PC-3 (cell line): ENCODE results near the gene BAG5. TPM values are rescaled to one million over a fixed set of nuclear protein-coding genes. Genes with fewer than 3 reads are reported as not detected.
A peak's percentile ranks its signal among the peaks of the same experiment; 100 is the strongest.

ENCODE experiments used
- ATAC-seq: fragments of 200-7000 bp; cut with Tn5 transposase; 2 replicates; pipeline ENCODE4 v1.9.1; 2020; ENCODE audit warnings: mild to moderate bottlenecking, moderate library complexity
- BruUV-seq: library from RNA; stranded (reverse); fragments of 400-500 nt; replicated peaks from 2 replicates; lab custom pipeline; 2021; lab: Mats Ljungman, UMichigan
- CTCF ChIA-PET: fragments of 300-600 bp; sonication (Branson Sonifier 250); formaldehyde crosslinking; loops from one replicate; lab custom pipeline; 2022; ENCODE audit warnings: antibody characterized with exemption; lab: Charles Lee
- POLR2A ChIA-PET: fragments of 300-600 bp; sonication (Branson Sonifier 250); formaldehyde crosslinking; loops from one replicate; lab custom pipeline; 2022; ENCODE audit warnings: antibody characterized with exemption; ENCODE audit not compliant: unreplicated experiment; lab: Charles Lee
- DNase-seq: peaks from one replicate; pipeline ENCODE4 v3.0.0-alpha.2; 2015
- H2AFZ ChIP-seq: fragments of 300-600 bp; sonication (generic); 2 replicates; pipeline ENCODE4 v1.6.0; 2016; ENCODE audit warnings: antibody characterized with exemption, low read length
- H3F3A ChIP-seq: fragments of 300-600 bp; sonication (generic); one replicate; pipeline ENCODE4 v1.6.0; 2017; ENCODE audit warnings: antibody characterized with exemption, low read length, control low read depth, mild to moderate bottlenecking; ENCODE audit not compliant: unreplicated experiment
- H3K27ac ChIP-seq: fragments of 300-600 bp; sonication (generic); 2 replicates; pipeline ENCODE4 v1.5.1; 2016; ENCODE audit warnings: mild to moderate bottlenecking, low read length
- H3K27me3 ChIP-seq: fragments of 300-600 bp; sonication (generic); 2 replicates; pipeline ENCODE4 v1.6.1; 2016; ENCODE audit warnings: low read length, mixed read lengths
- H3K36me3 ChIP-seq: fragments of 300-600 bp; sonication (generic); 2 replicates; pipeline ENCODE4 v1.6.1; 2016; ENCODE audit warnings: low read depth, mixed run types, low read length, mixed read lengths
- H3K4me1 ChIP-seq: fragments of 300-600 bp; sonication (generic); 2 replicates; pipeline ENCODE4 v1.5.1; 2016; ENCODE audit warnings: low read length; ENCODE audit not compliant: insufficient read depth
- H3K4me2 ChIP-seq: fragments of 300-600 bp; sonication (generic); 2 replicates; pipeline ENCODE4 v1.6.0; 2016; ENCODE audit warnings: low read length
- H3K4me3 ChIP-seq: fragments of 300-600 bp; sonication (generic); 2 replicates; pipeline ENCODE4 v1.5.1; 2016; ENCODE audit warnings: mild to moderate bottlenecking, low read length, mixed read lengths
- H3K79me2 ChIP-seq: fragments of 300-600 bp; sonication (generic); 2 replicates; pipeline ENCODE4 v1.6.1; 2017; ENCODE audit warnings: low read length, mixed read lengths
- H3K9ac ChIP-seq: fragments of 300-600 bp; sonication (generic); 2 replicates; pipeline ENCODE4 v1.6.0; 2016; ENCODE audit warnings: mild to moderate bottlenecking, low read length
- H3K9me2 ChIP-seq: fragments of 300-600 bp; sonication (generic); replicated peaks from 2 replicates; pipeline ENCODE4 v1.6.1; 2016; ENCODE audit warnings: mixed run types, low read length, mixed read lengths
- H3K9me3 ChIP-seq: fragments of 300-600 bp; sonication (generic); 2 replicates; pipeline ENCODE4 v1.6.1; 2016; ENCODE audit warnings: low read length, mixed read lengths
- H4K20me1 ChIP-seq: fragments of 300-600 bp; sonication (generic); 2 replicates; pipeline ENCODE4 v1.6.1; 2016; ENCODE audit warnings: low read length, mixed read lengths
- CTCF ChIP-seq: fragments of 300-600 bp; sonication (generic); conservative IDR thresholded peaks from 2 replicates; pipeline ENCODE4 v1.5.1; 2017; ENCODE audit warnings: antibody characterized with exemption, low read depth, mild to moderate bottlenecking, low read length
- EZH2 ChIP-seq: fragments of 300-600 bp; sonication (generic); IDR thresholded peaks from one replicate; pipeline ENCODE4 v1.6.1; 2017; ENCODE audit warnings: antibody characterized with exemption, mild to moderate bottlenecking, low read length; ENCODE audit not compliant: unreplicated experiment
- EZH2phosphoT487 ChIP-seq: fragments of 300-600 bp; sonication (generic); IDR thresholded peaks from 2 replicates; pipeline ENCODE4 v1.6.1; 2018; ENCODE audit warnings: mild to moderate bottlenecking, antibody characterized with exemption, low read length, borderline replicate concordance
- intact Hi-C: fragments of 100-400 bp; cut with micrococcal nuclease; formaldehyde crosslinking; loops from 2 replicates; pipeline ENCODE4 v1.9.0; 2023
- total RNA-seq: library from RNA; depleted of rRNA; stranded (reverse); fragments of >200 nt; gene quantifications from 2 replicates; pipeline ENCODE4 v1.2.3, GENCODE V29; 2014

The BAG5 gene
- total RNA-seq, 1 experiment from 2014 or later, result 33.0 TPM

- Histone ChIP-seq H2AFZ (no peak overlapping the region), H3K9ac (no peak overlapping the region), H3K9me2 (no peaks in the 10 kb centered on the region), H4K20me1 (no peaks in the 10 kb centered on the region), H3K9me3 (peaks cover 4% of the 10 kb centered on the region; the same call in 1 of the 2 replicates), H3K4me2 (peak overlapping the region; percentile 81; the same call in 1 of the 2 replicates), H3K27me3 (no peaks in the 10 kb centered on the region), H3K4me1 (peaks cover 13% of the 10 kb centered on the region), H3K36me3 (no peaks in the 10 kb centered on the region), H3K79me2 (no peaks in the 10 kb centered on the region), H3K4me3 (no peak overlapping the region), H3K27ac (no peak overlapping the region), H3F3A (no peaks in the 10 kb centered on the region)
- DNase-seq, result no peak
- ChIA-PET POLR2A (no interaction called here), CTCF (no interaction called here)
- BruUV-seq, result no TSS peak
- ATAC-seq, result no peak
- intact Hi-C loops, result no loop called here
- no peak for TF ChIP-seq EZH2
- no peak for TF ChIP-seq EZH2phosphoT487
- no peak for TF ChIP-seq CTCF
Measured at GRCh38 chr14:103607822-103608221, 45.4 kb upstream of the BAG5 start.

DNA sequence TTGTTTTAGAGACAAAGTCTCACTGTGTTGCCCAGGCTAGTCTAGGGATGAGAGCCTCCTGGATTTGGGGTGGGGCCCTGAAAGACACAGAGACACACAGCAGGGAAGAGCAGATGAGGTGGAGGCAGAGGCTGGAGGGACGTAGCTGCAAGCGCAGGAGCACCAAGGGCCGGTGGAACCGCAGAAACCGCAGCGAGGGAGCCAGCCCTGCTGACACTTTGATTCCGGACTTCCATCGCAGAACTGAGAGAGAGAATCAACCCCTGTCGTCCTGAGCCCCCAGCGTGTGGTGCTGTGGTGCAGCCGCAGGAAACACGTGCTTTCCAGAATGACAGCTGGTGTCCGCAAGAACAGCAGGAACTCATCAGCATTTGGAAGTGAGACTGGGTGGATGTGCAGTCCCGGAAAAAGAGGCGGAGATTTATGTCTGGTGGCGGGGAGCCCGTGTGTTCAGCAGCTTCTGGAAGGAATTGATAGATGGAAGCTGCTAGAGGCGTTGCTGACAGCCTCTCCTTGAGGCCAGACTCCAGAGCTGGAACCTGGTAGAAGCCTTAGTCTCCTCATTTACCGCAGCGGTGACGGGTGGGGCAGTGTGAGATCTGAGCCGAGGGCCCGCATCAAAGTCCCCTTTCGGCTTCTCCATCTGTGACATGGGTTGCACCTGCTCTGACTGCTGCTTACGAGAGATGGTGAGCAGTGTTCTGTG lies 44.7 kb upstream of the BAG5 start:
- no peak overlapping the region for H3K9ac ChIP-seq
- no peak overlapping the region for H3K27ac ChIP-seq
- peaks cover 13% of the 10 kb centered on the region for H3K4me1 ChIP-seq
- ChIA-PET CTCF (no interaction called here), POLR2A (interaction anchor here (0.6 kb wide), 1 partner anchor 46 kb away, joined by 3 read pairs; no protein-coding TSS in a partner anchor)
- peak; percentile 87 for ATAC-seq
- TF ChIP-seq EZH2phosphoT487 (no peak), CTCF (peak; percentile 49)
- H3K4me2 ChIP-seq, result peak overlapping the region; percentile 81
- H4K20me1 ChIP-seq, result no peaks in the 10 kb centered on the region
- no peaks in the 10 kb centered on the region for H3K9me2 ChIP-seq
- H3K79me2 ChIP-seq, result no peaks in the 10 kb centered on the region
- peak; percentile 66 for DNase-seq
- H3K36me3 ChIP-seq, result no peaks in the 10 kb centered on the region
- peak overlapping the region; percentile 54 for H2AFZ ChIP-seq
- H3F3A ChIP-seq, result no peaks in the 10 kb centered on the region
- BruUV-seq, result no TSS peak
- H3K9me3 ChIP-seq, result peaks cover 4% of the 10 kb centered on the region; the same call in 1 of the 2 replicates
- peak overlapping the region; percentile 53 for H3K4me3 ChIP-seq
- no peaks in the 10 kb centered on the region for H3K27me3 ChIP-seq
- intact Hi-C loops, result no loop called here

- no peak for TF ChIP-seq CTCF
- no peak for TF ChIP-seq EZH2
- TF ChIP-seq EZH2phosphoT487, result no peak
- H3K9me3 ChIP-seq, result no peaks in the 10 kb centered on the region
- CTCF ChIA-PET, result no interaction called here
- peaks cover 13% of the 10 kb centered on the region for H3K4me1 ChIP-seq
- no peaks in the 10 kb centered on the region for H3K79me2 ChIP-seq
- H3K4me3 ChIP-seq, result no peak overlapping the region
- no peak overlapping the region for H2AFZ ChIP-seq
- no peaks in the 10 kb centered on the region for H3K36me3 ChIP-seq
- BruUV-seq, result no TSS peak
- H3F3A ChIP-seq, result no peaks in the 10 kb centered on the region
- H3K9ac ChIP-seq, result no peak overlapping the region
- no peaks in the 10 kb centered on the region for H4K20me1 ChIP-seq
- DNase-seq (no peak), ATAC-seq (no peak)
- H3K27ac ChIP-seq, result no peak overlapping the region
- no peaks in the 10 kb centered on the region for H3K9me2 ChIP-seq
- POLR2A ChIA-PET, result no interaction called here
- no peaks in the 10 kb centered on the region for H3K27me3 ChIP-seq
- no peak overlapping the region for H3K4me2 ChIP-seq
- intact Hi-C loops, result no loop called here
Measured at GRCh38 chr14:103604620-103605019, 42.2 kb upstream of the BAG5 start.
